K562 (cell line): Measurements from ENCODE around the gene SLC43A2. TPM values are rescaled to one million over a fixed set of nuclear protein-coding genes. Genes with fewer than 3 reads are reported as not detected.

Source experiments
- BCL6 ChIP-seq: fragments of 250-450 bp; sonication (Bioruptor Pico); IDR thresholded peaks from 2 replicates; pipeline ENCODE4 v1.4.0; 2020
- GTF2E2 ChIP-seq: fragments of 200-800 bp; sonication (Bioruptor generic); IDR thresholded peaks from 2 replicates; pipeline ENCODE4 v1.6.1; 2016; ENCODE audit warnings: missing genetic modification characterization, missing compliant biosample characterization
- KDM1A ChIP-seq, 2 experiments: fragments of 450-650 bp; IDR thresholded peaks; 2 replicates each; pipeline ENCODE4 v1.6.1; 2016; ENCODE audit warnings: mild to moderate bottlenecking in 2 of 2
- MAFF ChIP-seq: IDR thresholded peaks from 2 replicates; pipeline ENCODE4 v1.6.1; 2012; ENCODE audit warnings: low read length, improper control_type of control experiment
- MCM5 ChIP-seq: fragments of 450-650 bp; IDR thresholded peaks from 2 replicates; pipeline ENCODE4 v1.6.1; 2016; ENCODE audit warnings: low read depth
- NR2C1 ChIP-seq, 2 experiments: fragments of 450-650 bp; IDR thresholded peaks; 2 replicates each; pipeline ENCODE4 v1.6.1; 2017; ENCODE audit warnings: mild to moderate bottlenecking in 2 of 2, antibody characterized with exemption in 1 of 2, inconsistent platforms in 1 of 2, missing compliant biosample characterization in 1 of 2, missing genetic modification characterization in 1 of 2
- PRPF4 ChIP-seq: fragments of 200-400 bp; formaldehyde crosslinking; IDR thresholded peaks from one replicate; pipeline ENCODE4 v1.6.1; 2017; ENCODE audit warnings: low read length, low read depth, mild to moderate bottlenecking; ENCODE audit not compliant: insufficient read depth, poor library complexity, severe bottlenecking
- SMAD1 ChIP-seq: fragments of 150-350 bp; IDR thresholded peaks from 2 replicates; pipeline ENCODE4 v1.6.1; 2014; ENCODE audit warnings: low read length, low read depth; ENCODE audit not compliant: partially characterized antibody
- ZNF175 ChIP-seq: fragments of 200-800 bp; sonication (Bioruptor generic); IDR thresholded peaks from 2 replicates; pipeline ENCODE4 v1.6.1; 2016; ENCODE audit warnings: low read depth, mild to moderate bottlenecking, missing genetic modification characterization, missing compliant biosample characterization
- ZNF316 ChIP-seq: fragments of 450-650 bp; IDR thresholded peaks from 2 replicates; pipeline ENCODE4 v1.6.1; 2016
- polyA plus RNA-seq, 8 experiments: library from polyadenylated mRNA; depleted of rRNA in 4 of 8; stranded (reverse) in 5 of 8; unstranded in 3 of 8; fragments of >200 nt; fragmentation: Nextera tagmentation in 2 of 8; fragmentation: Illumina TruSeq in 1 of 8; extraction: Ambion mirVana in 2 of 8; extraction: Trizol in 1 of 8; gene quantifications; 2 replicates each; pipeline versions ENCODE4 v1.2.1 to v1.2.3, GENCODE V29; 2011 to 2014; ENCODE audit warnings: inconsistent platforms in 1 of 8, missing spikeins in 1 of 8
- total RNA-seq, 7 experiments: library from RNA; depleted of rRNA in 6 of 7; stranded (reverse); fragments of >200 nt in 6 of 7; fragmentation: Illumina TruSeq in 2 of 7; extraction: Trizol in 2 of 7; gene quantifications; 2 replicates each; pipeline versions ENCODE4 v1.2.1 to v1.2.3, GENCODE V29; 2011 to 2021; ENCODE audit warnings: low replicate concordance in 1 of 7
- TF ChIP-seq, protein P1 (sequence below): fragments of 450-650 bp; formaldehyde crosslinking; IDR thresholded peaks from 2 replicates; pipeline ENCODE4 v1.4.0; 2020; ENCODE audit warnings: mild to moderate bottlenecking
- TF ChIP-seq, protein P2 (sequence below): fragments of 250-450 bp; sonication (Bioruptor Pico); IDR thresholded peaks from 2 replicates; pipeline ENCODE4 v1.8.0; 2022; ENCODE audit warnings: moderate library complexity, mild to moderate bottlenecking, inconsistent platforms

Gene SLC43A2
- total and polyA plus RNA-seq, 9 of the 15 experiments (the other 6 are each of a cell fraction or from before 2014, with no cell fraction given), result 0.03 to 10.2 (median 3.6) TPM

DNA sequence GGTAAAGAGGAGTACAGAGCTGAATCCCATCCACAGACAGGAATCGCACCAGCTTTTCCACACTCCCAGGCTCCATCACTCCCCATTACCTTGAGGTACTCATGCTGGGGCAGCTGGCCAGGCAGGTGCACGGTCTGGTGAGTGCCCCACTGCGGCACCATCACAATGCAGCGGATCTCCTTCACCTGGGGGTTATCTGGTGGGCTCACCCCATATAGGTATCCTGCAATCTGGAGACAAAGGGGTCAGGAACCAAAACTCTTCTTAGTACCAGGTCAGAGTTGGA is 22.9 kb upstream of the SLC43A2 start (continued):
- no peak for TF ChIP-seq PRPF4
- no peak for TF ChIP-seq ZNF175 (CRISPR knock-in tag)
- TF ChIP-seq, protein P1, sequence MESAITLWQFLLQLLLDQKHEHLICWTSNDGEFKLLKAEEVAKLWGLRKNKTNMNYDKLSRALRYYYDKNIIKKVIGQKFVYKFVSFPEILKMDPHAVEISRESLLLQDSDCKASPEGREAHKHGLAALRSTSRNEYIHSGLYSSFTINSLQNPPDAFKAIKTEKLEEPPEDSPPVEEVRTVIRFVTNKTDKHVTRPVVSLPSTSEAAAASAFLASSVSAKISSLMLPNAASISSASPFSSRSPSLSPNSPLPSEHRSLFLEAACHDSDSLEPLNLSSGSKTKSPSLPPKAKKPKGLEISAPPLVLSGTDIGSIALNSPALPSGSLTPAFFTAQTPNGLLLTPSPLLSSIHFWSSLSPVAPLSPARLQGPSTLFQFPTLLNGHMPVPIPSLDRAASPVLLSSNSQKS (CRISPR knock-in tag), result no peak
- no peak for TF ChIP-seq BCL6 (CRISPR knock-in tag)
- TF ChIP-seq, protein P2, sequence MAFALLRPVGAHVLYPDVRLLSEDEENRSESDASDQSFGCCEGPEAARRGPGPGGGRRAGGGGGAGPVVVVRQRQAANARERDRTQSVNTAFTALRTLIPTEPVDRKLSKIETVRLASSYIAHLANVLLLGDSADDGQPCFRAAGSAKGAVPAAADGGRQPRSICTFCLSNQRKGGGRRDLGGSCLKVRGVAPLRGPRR (CRISPR knock-in tag), result no peak
- no peak for TF ChIP-seq GTF2E2 (tag)
- no peak for TF ChIP-seq KDM1A (IDR thresholded peaks at IDR 0.05)
- no peak for TF ChIP-seq MCM5
- TF ChIP-seq MAFF, result no peak
- no peak for TF ChIP-seq NR2C1 (IDR thresholded peaks at IDR 0.05)
- TF ChIP-seq NR2C1 (tag; IDR thresholded peaks at IDR 0.05), result no peak
- TF ChIP-seq SMAD1, result no peak
- TF ChIP-seq ZNF316, result no peak
- TF ChIP-seq, all 486 proteins: peak for 0
